ENCODE measurements around the gene NCDN. TPM values are rescaled to one million over a fixed set of nuclear protein-coding genes. Genes with fewer than 3 reads are reported as not detected.

NCDN gene
- total and polyA plus RNA-seq, 3 donors from 2014 or later: 27.3 to 33.9 (median 33.8) TPM

GRCh38 chr1:35594005-35594760, 36.6 kb downstream of the NCDN start:
- intact Hi-C loops (cut with DNase I; ENCODE audit: low total_unique reads): no loop called here
- DNase-seq: no peak
- 94 to 95% methylated on average over 8 to 9 of the region's 9 CpGs for WGBS, 2 donors
- H3K4me3 ChIP-seq: no peak overlapping the region
- no peak overlapping the region for H3K27ac ChIP-seq
- no peaks in the 10 kb centered on the region for H3K4me1 ChIP-seq
- H3K27me3 ChIP-seq: no peaks in the 10 kb centered on the region
- no peaks in the 10 kb centered on the region for H3K9me3 ChIP-seq
- no peaks in the 10 kb centered on the region for H3K36me3 ChIP-seq (ENCODE audit: low read depth, missing control alignments)
- TF ChIP-seq CTCF (IDR thresholded peaks at IDR 0.05) (no peak), POLR2A (IDR thresholded peaks at IDR 0.05) (no peak)

- Histone ChIP-seq H3K27ac (no peak overlapping the region), H3K27me3 (no peaks in the 10 kb centered on the region), H3K9me3 (no peaks in the 10 kb centered on the region), H3K4me3 (no peak overlapping the region), H3K4me1 (no peaks in the 10 kb centered on the region), H3K36me3 (ENCODE audit: low read depth, missing control alignments) (no peaks in the 10 kb centered on the region)
- no peak for DNase-seq
- intact Hi-C loops (cut with DNase I; ENCODE audit: low total_unique reads): no loop called here
- TF ChIP-seq POLR2A (IDR thresholded peaks at IDR 0.05): no peak
- TF ChIP-seq CTCF (IDR thresholded peaks at IDR 0.05): no peak
- WGBS, 2 donors: 97 to 98% methylated on average over 7 of the region's 7 CpGs
Measured at GRCh38 chr1:35595684-35596083, 38.1 kb downstream of the NCDN start.

- 78 to 80% methylated on average over 5 of the region's 5 CpGs for WGBS, 2 donors
- Histone ChIP-seq H3K36me3 (ENCODE audit: low read depth, missing control alignments) (no peaks in the 10 kb centered on the region), H3K27me3 (no peaks in the 10 kb centered on the region), H3K4me1 (no peaks in the 10 kb centered on the region), H3K9me3 (no peaks in the 10 kb centered on the region), H3K27ac (no peak overlapping the region), H3K4me3 (no peak overlapping the region)
- TF ChIP-seq POLR2A (IDR thresholded peaks at IDR 0.05) (no peak), CTCF (IDR thresholded peaks at IDR 0.05) (no peak)
- no peak for DNase-seq
- intact Hi-C loops (cut with DNase I; ENCODE audit: low total_unique reads): no loop called here
Measured at GRCh38 chr1:35597870-35598269, 40.3 kb downstream of the NCDN start.

- whole genome bisulfite sequencing, 2 donors: 66 to 79% methylated on average over 2 of the region's 2 CpGs
- no peaks in the 10 kb centered on the region for H3K4me1 ChIP-seq
- no peaks in the 10 kb centered on the region for H3K36me3 ChIP-seq (ENCODE audit: low read depth, missing control alignments)
- H3K9me3 ChIP-seq: no peaks in the 10 kb centered on the region
- H3K27me3 ChIP-seq: no peaks in the 10 kb centered on the region
- intact Hi-C loops (cut with DNase I; ENCODE audit: low total_unique reads): no loop called here
- DNase-seq: no peak
- no peak overlapping the region for H3K4me3 ChIP-seq
- TF ChIP-seq CTCF (IDR thresholded peaks at IDR 0.05) (no peak), POLR2A (IDR thresholded peaks at IDR 0.05) (no peak)
- no peak overlapping the region for H3K27ac ChIP-seq
Measured at GRCh38 chr1:35598895-35599294, 41.3 kb downstream of the NCDN start.

- Histone ChIP-seq H3K4me1 (no peaks in the 10 kb centered on the region), H3K27me3 (no peaks in the 10 kb centered on the region), H3K27ac (no peak overlapping the region), H3K9me3 (no peaks in the 10 kb centered on the region), H3K4me3 (no peak overlapping the region), H3K36me3 (ENCODE audit: low read depth, missing control alignments) (no peaks in the 10 kb centered on the region)
- intact Hi-C loops (cut with DNase I; ENCODE audit: low total_unique reads): no loop called here
- no peak for DNase-seq
- 86 to 92% methylated on average over 3 of the region's 3 CpGs for WGBS, 2 donors
- TF ChIP-seq CTCF (IDR thresholded peaks at IDR 0.05): no peak
Measured at GRCh38 chr1:35599411-35599810, 41.8 kb downstream of the NCDN start.

Data from testis (tissue), 3 donors.